PC-3 (cell line): ENCODE data around the gene ANGPTL4. TPM values are rescaled to one million over a fixed set of nuclear protein-coding genes. Genes with fewer than 3 reads are reported as not detected.

Experiments
- ATAC-seq: fragments of 200-7000 bp; cut with Tn5 transposase; 2 replicates; pipeline ENCODE4 v1.9.1; 2020; ENCODE audit warnings: mild to moderate bottlenecking, moderate library complexity
- BruUV-seq: library from RNA; stranded (reverse); fragments of 400-500 nt; replicated peaks from 2 replicates; lab custom pipeline; 2021; lab: Mats Ljungman, UMichigan
- CTCF ChIA-PET: fragments of 300-600 bp; sonication (Branson Sonifier 250); formaldehyde crosslinking; loops from one replicate; lab custom pipeline; 2022; ENCODE audit warnings: antibody characterized with exemption; lab: Charles Lee
- POLR2A ChIA-PET: fragments of 300-600 bp; sonication (Branson Sonifier 250); formaldehyde crosslinking; loops from one replicate; lab custom pipeline; 2022; ENCODE audit warnings: antibody characterized with exemption; ENCODE audit not compliant: unreplicated experiment; lab: Charles Lee
- DNase-seq: peaks from one replicate; pipeline ENCODE4 v3.0.0-alpha.2; 2015
- H2AFZ ChIP-seq: fragments of 300-600 bp; sonication (generic); 2 replicates; pipeline ENCODE4 v1.6.0; 2016; ENCODE audit warnings: antibody characterized with exemption, low read length
- H3F3A ChIP-seq: fragments of 300-600 bp; sonication (generic); one replicate; pipeline ENCODE4 v1.6.0; 2017; ENCODE audit warnings: antibody characterized with exemption, low read length, control low read depth, mild to moderate bottlenecking; ENCODE audit not compliant: unreplicated experiment
- H3K27ac ChIP-seq: fragments of 300-600 bp; sonication (generic); 2 replicates; pipeline ENCODE4 v1.5.1; 2016; ENCODE audit warnings: mild to moderate bottlenecking, low read length
- H3K27me3 ChIP-seq: fragments of 300-600 bp; sonication (generic); 2 replicates; pipeline ENCODE4 v1.6.1; 2016; ENCODE audit warnings: low read length, mixed read lengths
- H3K36me3 ChIP-seq: fragments of 300-600 bp; sonication (generic); 2 replicates; pipeline ENCODE4 v1.6.1; 2016; ENCODE audit warnings: low read depth, mixed run types, low read length, mixed read lengths
- H3K4me1 ChIP-seq: fragments of 300-600 bp; sonication (generic); 2 replicates; pipeline ENCODE4 v1.5.1; 2016; ENCODE audit warnings: low read length; ENCODE audit not compliant: insufficient read depth
- H3K4me2 ChIP-seq: fragments of 300-600 bp; sonication (generic); 2 replicates; pipeline ENCODE4 v1.6.0; 2016; ENCODE audit warnings: low read length
- H3K4me3 ChIP-seq: fragments of 300-600 bp; sonication (generic); 2 replicates; pipeline ENCODE4 v1.5.1; 2016; ENCODE audit warnings: mild to moderate bottlenecking, low read length, mixed read lengths
- H3K79me2 ChIP-seq: fragments of 300-600 bp; sonication (generic); 2 replicates; pipeline ENCODE4 v1.6.1; 2017; ENCODE audit warnings: low read length, mixed read lengths
- H3K9ac ChIP-seq: fragments of 300-600 bp; sonication (generic); 2 replicates; pipeline ENCODE4 v1.6.0; 2016; ENCODE audit warnings: mild to moderate bottlenecking, low read length
- H3K9me2 ChIP-seq: fragments of 300-600 bp; sonication (generic); replicated peaks from 2 replicates; pipeline ENCODE4 v1.6.1; 2016; ENCODE audit warnings: mixed run types, low read length, mixed read lengths
- H3K9me3 ChIP-seq: fragments of 300-600 bp; sonication (generic); 2 replicates; pipeline ENCODE4 v1.6.1; 2016; ENCODE audit warnings: low read length, mixed read lengths
- H4K20me1 ChIP-seq: fragments of 300-600 bp; sonication (generic); 2 replicates; pipeline ENCODE4 v1.6.1; 2016; ENCODE audit warnings: low read length, mixed read lengths
- EZH2 ChIP-seq: fragments of 300-600 bp; sonication (generic); IDR thresholded peaks from one replicate; pipeline ENCODE4 v1.6.1; 2017; ENCODE audit warnings: antibody characterized with exemption, mild to moderate bottlenecking, low read length; ENCODE audit not compliant: unreplicated experiment
- EZH2phosphoT487 ChIP-seq: fragments of 300-600 bp; sonication (generic); IDR thresholded peaks from 2 replicates; pipeline ENCODE4 v1.6.1; 2018; ENCODE audit warnings: mild to moderate bottlenecking, antibody characterized with exemption, low read length, borderline replicate concordance
- intact Hi-C: fragments of 100-400 bp; cut with micrococcal nuclease; formaldehyde crosslinking; loops from 2 replicates; pipeline ENCODE4 v1.9.0; 2023
- total RNA-seq: library from RNA; depleted of rRNA; stranded (reverse); fragments of >200 nt; gene quantifications from 2 replicates; pipeline ENCODE4 v1.2.3, GENCODE V29; 2014
- TF ChIP-seq, protein P1 (sequence below): fragments of 300-600 bp; sonication (generic); conservative IDR thresholded peaks from 2 replicates; pipeline ENCODE4 v1.5.1; 2017; ENCODE audit warnings: antibody characterized with exemption, low read depth, mild to moderate bottlenecking, low read length

The ANGPTL4 gene
- total RNA-seq, 1 experiment from 2014 or later, result 6.7 TPM

DNA sequence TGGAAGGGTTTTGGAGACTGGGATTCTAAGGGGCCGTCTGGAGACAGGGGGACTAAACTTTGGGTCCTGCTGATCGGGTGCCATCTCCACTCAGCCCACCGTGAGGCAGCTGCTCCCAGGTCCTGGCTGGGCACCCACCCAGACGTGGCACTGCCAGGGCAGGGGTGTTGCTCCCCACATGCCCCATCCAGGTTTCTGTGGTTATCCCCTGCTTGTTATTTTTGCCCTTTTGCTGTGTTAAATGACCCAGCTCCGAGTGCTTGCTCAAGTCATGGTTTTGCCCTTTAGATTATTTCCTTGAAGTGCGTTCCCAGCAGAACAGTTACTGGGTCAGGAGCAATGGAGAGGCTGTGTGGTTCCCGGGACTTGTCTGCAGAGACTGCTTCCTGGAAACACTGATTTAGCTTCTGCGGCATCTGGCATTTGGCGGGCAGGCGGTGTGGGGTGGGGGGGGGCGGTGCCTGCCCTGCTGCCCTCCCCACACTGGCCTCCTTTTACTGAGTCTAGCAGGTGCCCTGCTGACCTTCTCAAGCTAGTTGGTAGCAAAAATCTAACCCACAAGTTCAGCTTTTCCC is 28.1 kb downstream of the ANGPTL4 start:
- H4K20me1 ChIP-seq, result peaks cover 38% of the 10 kb centered on the region
- H3K79me2 ChIP-seq, result peaks cover 55% of the 10 kb centered on the region
- ChIA-PET CTCF (no interaction called here), POLR2A (interaction anchor here (0.5 kb wide), 1 partner anchor 48 kb away, joined by 5 read pairs; no protein-coding TSS in a partner anchor)
- H3F3A ChIP-seq, result peaks cover 4% of the 10 kb centered on the region
- H3K36me3 ChIP-seq, result no peaks in the 10 kb centered on the region
- DNase-seq (no peak), ATAC-seq (no peak)
- no peaks in the 10 kb centered on the region for H3K27me3 ChIP-seq
- no peak overlapping the region for H2AFZ ChIP-seq
- no peak overlapping the region for H3K9ac ChIP-seq
- H3K4me1 ChIP-seq, result peaks cover 35% of the 10 kb centered on the region
- TF ChIP-seq EZH2, result no peak
- H3K4me3 ChIP-seq, result no peak overlapping the region
- intact Hi-C loops, result no loop called here
- BruUV-seq, result no TSS peak
- H3K27ac ChIP-seq, result no peak overlapping the region
- no peak overlapping the region for H3K4me2 ChIP-seq
- H3K9me2 ChIP-seq, result no peaks in the 10 kb centered on the region
- no peaks in the 10 kb centered on the region for H3K9me3 ChIP-seq

DNA sequence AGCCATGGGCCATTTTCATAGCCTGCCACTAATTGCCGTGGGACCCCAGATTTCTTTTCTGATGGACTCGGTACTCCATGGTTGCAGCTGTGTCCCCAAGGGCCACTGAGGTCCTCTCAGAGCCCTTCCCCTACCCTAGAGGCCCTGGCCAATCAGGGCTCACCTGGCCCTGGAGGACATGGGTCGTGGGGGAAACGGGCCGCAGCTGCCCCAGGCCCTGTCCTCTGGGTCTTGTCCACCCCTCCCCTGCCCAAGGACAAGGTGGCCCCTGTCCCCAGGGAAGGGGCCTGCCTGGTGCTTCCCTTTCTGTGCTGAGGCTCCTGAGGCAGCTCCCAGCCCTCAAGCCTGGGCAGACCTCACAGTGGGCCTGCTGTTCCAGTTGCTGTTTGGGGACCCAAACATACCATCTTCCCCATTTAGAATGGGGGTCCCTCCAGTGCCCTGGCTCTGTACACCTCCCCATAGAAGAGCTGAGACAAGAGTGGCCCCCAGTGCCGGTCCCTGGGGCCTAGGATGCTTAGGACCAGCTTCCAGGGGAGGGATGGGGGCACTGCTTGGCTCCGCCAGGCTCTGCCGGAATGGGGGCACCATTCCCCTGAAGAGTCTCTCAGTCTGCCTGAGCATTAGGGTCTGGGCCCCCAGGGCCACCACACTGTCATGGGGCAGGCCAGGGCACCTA is 29.4 kb downstream of the ANGPTL4 start:
- H3K9ac ChIP-seq, result no peak overlapping the region
- POLR2A ChIA-PET, result no interaction called here
- H3K4me2 ChIP-seq, result no peak overlapping the region
- no peak for ATAC-seq
- no TSS peak for BruUV-seq
- H3K4me3 ChIP-seq, result no peak overlapping the region
- peaks cover 49% of the 10 kb centered on the region for H4K20me1 ChIP-seq
- no peak overlapping the region for H2AFZ ChIP-seq
- no peak overlapping the region for H3K27ac ChIP-seq
- TF ChIP-seq, protein P1, sequence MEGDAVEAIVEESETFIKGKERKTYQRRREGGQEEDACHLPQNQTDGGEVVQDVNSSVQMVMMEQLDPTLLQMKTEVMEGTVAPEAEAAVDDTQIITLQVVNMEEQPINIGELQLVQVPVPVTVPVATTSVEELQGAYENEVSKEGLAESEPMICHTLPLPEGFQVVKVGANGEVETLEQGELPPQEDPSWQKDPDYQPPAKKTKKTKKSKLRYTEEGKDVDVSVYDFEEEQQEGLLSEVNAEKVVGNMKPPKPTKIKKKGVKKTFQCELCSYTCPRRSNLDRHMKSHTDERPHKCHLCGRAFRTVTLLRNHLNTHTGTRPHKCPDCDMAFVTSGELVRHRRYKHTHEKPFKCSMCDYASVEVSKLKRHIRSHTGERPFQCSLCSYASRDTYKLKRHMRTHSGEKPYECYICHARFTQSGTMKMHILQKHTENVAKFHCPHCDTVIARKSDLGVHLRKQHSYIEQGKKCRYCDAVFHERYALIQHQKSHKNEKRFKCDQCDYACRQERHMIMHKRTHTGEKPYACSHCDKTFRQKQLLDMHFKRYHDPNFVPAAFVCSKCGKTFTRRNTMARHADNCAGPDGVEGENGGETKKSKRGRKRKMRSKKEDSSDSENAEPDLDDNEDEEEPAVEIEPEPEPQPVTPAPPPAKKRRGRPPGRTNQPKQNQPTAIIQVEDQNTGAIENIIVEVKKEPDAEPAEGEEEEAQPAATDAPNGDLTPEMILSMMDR, result no peak
- TF ChIP-seq EZH2, result no peak
- TF ChIP-seq EZH2phosphoT487, result no peak
- intact Hi-C loops, result no loop called here
- H3K36me3 ChIP-seq, result no peaks in the 10 kb centered on the region
- no peak for DNase-seq
- no peaks in the 10 kb centered on the region for H3K9me3 ChIP-seq
- H3K27me3 ChIP-seq, result no peaks in the 10 kb centered on the region
- peaks cover 68% of the 10 kb centered on the region for H3K79me2 ChIP-seq
- H3K9me2 ChIP-seq, result no peaks in the 10 kb centered on the region
- CTCF ChIA-PET, result no interaction called here
- peaks cover 27% of the 10 kb centered on the region for H3K4me1 ChIP-seq
- peaks cover 4% of the 10 kb centered on the region for H3F3A ChIP-seq

- Histone ChIP-seq H3K4me1 (peaks cover 21% of the 10 kb centered on the region), H3K4me3 (no peak overlapping the region), H2AFZ (no peak overlapping the region), H3K27me3 (no peaks in the 10 kb centered on the region), H3K36me3 (no peaks in the 10 kb centered on the region), H3K9me3 (no peaks in the 10 kb centered on the region), H3K9me2 (no peaks in the 10 kb centered on the region), H3F3A (no peaks in the 10 kb centered on the region), H3K79me2 (peaks cover 70% of the 10 kb centered on the region), H4K20me1 (peaks cover 49% of the 10 kb centered on the region), H3K9ac (no peak overlapping the region), H3K4me2 (no peak overlapping the region), H3K27ac (no peak overlapping the region)
- no peak for TF ChIP-seq EZH2
- TF ChIP-seq EZH2phosphoT487, result no peak
- TF ChIP-seq, protein P1, result no peak
- ATAC-seq (no peak), DNase-seq (no peak)
- BruUV-seq, result no TSS peak
- CTCF ChIA-PET, result interaction anchor here (1.0 kb wide), 1 partner anchor 31 kb away, joined by 3 read pairs; no protein-coding TSS in a partner anchor
- POLR2A ChIA-PET, result no interaction called here
- intact Hi-C loops, result no loop called here
Measured at GRCh38 chr19:8393871-8394250, 29.9 kb downstream of the ANGPTL4 start.
